Measurements from ENCODE around the gene PAGR1. TPM values are rescaled to one million over a fixed set of nuclear protein-coding genes. Genes with fewer than 3 reads are reported as not detected.

PAGR1 gene
- total and polyA plus RNA-seq, 2 of the 13 experiments (the other 11 are each of a cell fraction or from before 2014, with no cell fraction given): 9.8 to 66.4 TPM

DNA sequence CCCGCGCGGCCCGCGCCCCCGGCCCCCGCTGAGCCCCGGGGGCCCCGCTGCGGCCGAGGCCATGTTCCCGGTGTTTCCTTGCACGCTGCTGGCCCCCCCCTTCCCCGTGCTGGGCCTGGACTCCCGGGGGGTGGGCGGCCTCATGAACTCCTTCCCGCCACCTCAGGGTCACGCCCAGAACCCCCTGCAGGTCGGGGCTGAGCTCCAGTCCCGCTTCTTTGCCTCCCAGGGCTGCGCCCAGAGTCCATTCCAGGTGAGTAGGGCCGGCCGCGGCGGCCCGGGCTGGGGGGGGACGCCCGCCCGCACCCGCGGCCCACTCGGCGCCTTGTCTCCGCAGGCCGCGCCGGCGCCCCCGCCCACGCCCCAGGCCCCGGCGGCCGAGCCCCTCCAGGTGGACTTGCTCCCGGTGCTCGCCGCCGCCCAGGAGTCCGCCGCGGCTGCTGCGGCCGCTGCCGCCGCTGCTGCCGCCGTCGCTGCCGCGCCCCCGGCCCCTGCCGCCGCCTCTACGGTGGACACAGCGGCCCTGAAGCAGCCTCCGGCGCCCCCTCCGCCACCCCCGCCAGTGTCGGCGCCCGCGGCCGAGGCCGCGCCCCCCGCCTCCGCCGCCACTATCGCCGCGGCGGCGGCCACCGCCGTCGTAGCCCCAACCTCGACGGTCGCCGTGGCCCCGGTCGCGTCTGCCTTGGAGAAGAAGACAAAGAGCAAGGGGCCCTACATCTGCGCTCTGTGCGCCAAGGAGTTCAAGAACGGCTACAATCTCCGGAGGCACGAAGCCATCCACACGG is 9.1 kb upstream of the PAGR1 start (continued):
- TF ChIP-seq HDAC6 (IDR thresholded peaks at IDR 0.05; ENCODE audit: low read depth, low read length) (no peak), KLF15 (CRISPR knock-in tag; IDR thresholded peaks at IDR 0.05; ENCODE audit: borderline replicate concordance) (no peak), CCDC6 (CRISPR knock-in tag; IDR thresholded peaks at IDR 0.05) (no peak; the same call in 1 of the 2 replicates), RFX5 (IDR thresholded peaks at IDR 0.05; ENCODE audit: low read depth, low read length) (no peak), CC2D1A (CRISPR knock-in tag; IDR thresholded peaks at IDR 0.05) (no peak), CHD4 (IDR thresholded peaks at IDR 0.05; ENCODE audit: borderline replicate concordance, low read length) (no peak), TBL1XR1 (IDR thresholded peaks at IDR 0.05; ENCODE audit: borderline replicate concordance, low read length, partially characterized antibody) (no peak), SIX1 (CRISPR knock-in tag; IDR thresholded peaks at IDR 0.05; ENCODE audit: borderline replicate concordance) (no peak), ZNF672 (CRISPR knock-in tag; IDR thresholded peaks at IDR 0.05) (no peak), KAT7 (CRISPR knock-in tag; IDR thresholded peaks at IDR 0.05; ENCODE audit: borderline replicate concordance) (no peak; the same call in 1 of the 2 replicates), POLR2AphosphoS5 (IDR thresholded peaks at IDR 0.05; ENCODE audit: low read depth, low read length) (peak; percentile 38; the same call in 1 of the 2 replicates), ZNF607 (CRISPR knock-in tag; IDR thresholded peaks at IDR 0.05; ENCODE audit: borderline replicate concordance) (no peak; the same call in 1 of the 2 replicates), MEIS1 (CRISPR knock-in tag; IDR thresholded peaks at IDR 0.05; ENCODE audit: borderline replicate concordance) (no peak), TCF12 (IDR thresholded peaks at IDR 0.05) (no peak), TCF12 (CRISPR knock-in tag; IDR thresholded peaks at IDR 0.05) (no peak; the same call in 1 of the 2 replicates), ZNF782 (CRISPR knock-in tag; IDR thresholded peaks at IDR 0.05; ENCODE audit: borderline replicate concordance) (no peak), FOXK2 (IDR thresholded peaks at IDR 0.05) (no peak), CBFB (CRISPR knock-in tag; IDR thresholded peaks at IDR 0.05) (no peak), PITX1 (CRISPR knock-in tag; IDR thresholded peaks at IDR 0.05) (no peak), ZNF557 (CRISPR knock-in tag; IDR thresholded peaks at IDR 0.05) (no peak), ZFP37 (CRISPR knock-in tag; IDR thresholded peaks at IDR 0.05; ENCODE audit: borderline replicate concordance) (no peak), FOXC1 (CRISPR knock-in tag; IDR thresholded peaks at IDR 0.05; ENCODE audit: borderline replicate concordance) (no peak), ZBTB8A (CRISPR knock-in tag; IDR thresholded peaks at IDR 0.05; ENCODE audit: borderline replicate concordance, low read depth) (no peak; the same call in 1 of the 2 replicates), ZNF556 (CRISPR knock-in tag; IDR thresholded peaks at IDR 0.05; ENCODE audit: borderline replicate concordance) (no peak), MAF1 (CRISPR knock-in tag; IDR thresholded peaks at IDR 0.05; ENCODE audit: borderline replicate concordance) (no peak)
- TF ChIP-seq, protein P1, sequence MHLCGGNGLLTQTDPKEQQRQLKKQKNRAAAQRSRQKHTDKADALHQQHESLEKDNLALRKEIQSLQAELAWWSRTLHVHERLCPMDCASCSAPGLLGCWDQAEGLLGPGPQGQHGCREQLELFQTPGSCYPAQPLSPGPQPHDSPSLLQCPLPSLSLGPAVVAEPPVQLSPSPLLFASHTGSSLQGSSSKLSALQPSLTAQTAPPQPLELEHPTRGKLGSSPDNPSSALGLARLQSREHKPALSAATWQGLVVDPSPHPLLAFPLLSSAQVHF (CRISPR knock-in tag; IDR thresholded peaks at IDR 0.05): no peak
- TF ChIP-seq, protein P2, sequence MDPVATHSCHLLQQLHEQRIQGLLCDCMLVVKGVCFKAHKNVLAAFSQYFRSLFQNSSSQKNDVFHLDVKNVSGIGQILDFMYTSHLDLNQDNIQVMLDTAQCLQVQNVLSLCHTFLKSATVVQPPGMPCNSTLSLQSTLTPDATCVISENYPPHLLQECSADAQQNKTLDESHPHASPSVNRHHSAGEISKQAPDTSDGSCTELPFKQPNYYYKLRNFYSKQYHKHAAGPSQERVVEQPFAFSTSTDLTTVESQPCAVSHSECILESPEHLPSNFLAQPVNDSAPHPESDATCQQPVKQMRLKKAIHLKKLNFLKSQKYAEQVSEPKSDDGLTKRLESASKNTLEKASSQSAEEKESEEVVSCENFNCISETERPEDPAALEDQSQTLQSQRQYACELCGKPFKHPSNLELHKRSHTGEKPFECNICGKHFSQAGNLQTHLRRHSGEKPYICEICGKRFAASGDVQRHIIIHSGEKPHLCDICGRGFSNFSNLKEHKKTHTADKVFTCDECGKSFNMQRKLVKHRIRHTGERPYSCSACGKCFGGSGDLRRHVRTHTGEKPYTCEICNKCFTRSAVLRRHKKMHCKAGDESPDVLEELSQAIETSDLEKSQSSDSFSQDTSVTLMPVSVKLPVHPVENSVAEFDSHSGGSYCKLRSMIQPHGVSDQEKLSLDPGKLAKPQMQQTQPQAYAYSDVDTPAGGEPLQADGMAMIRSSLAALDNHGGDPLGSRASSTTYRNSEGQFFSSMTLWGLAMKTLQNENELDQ (CRISPR knock-in tag; IDR thresholded peaks at IDR 0.05; ENCODE audit: borderline replicate concordance): no peak
- TF ChIP-seq, protein P3, sequence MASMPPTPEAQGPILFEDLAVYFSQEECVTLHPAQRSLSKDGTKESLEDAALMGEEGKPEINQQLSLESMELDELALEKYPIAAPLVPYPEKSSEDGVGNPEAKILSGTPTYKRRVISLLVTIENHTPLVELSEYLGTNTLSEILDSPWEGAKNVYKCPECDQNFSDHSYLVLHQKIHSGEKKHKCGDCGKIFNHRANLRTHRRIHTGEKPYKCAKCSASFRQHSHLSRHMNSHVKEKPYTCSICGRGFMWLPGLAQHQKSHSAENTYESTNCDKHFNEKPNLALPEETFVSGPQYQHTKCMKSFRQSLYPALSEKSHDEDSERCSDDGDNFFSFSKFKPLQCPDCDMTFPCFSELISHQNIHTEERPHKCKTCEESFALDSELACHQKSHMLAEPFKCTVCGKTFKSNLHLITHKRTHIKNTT (CRISPR knock-in tag; IDR thresholded peaks at IDR 0.05): no peak

Measured in HepG2 (cell line).